Caco-2 (cell line): ENCODE measurements around the gene ASB15. TPM values are rescaled to one million over a fixed set of nuclear protein-coding genes. Genes with fewer than 3 reads are reported as not detected.

Experiments used
- BruUV-seq: library from RNA; stranded (reverse); fragments of 400-500 nt; replicated peaks from 2 replicates; lab custom pipeline; 2021; lab: Mats Ljungman, UMichigan
- CTCF ChIA-PET: fragments of 300-600 bp; sonication (Branson Sonifier 250); formaldehyde crosslinking; loops from one replicate; lab custom pipeline; 2022; ENCODE audit warnings: antibody characterized with exemption; lab: Charles Lee
- POLR2A ChIA-PET: fragments of 300-600 bp; sonication (Branson Sonifier 250); formaldehyde crosslinking; loops from one replicate; lab custom pipeline; 2022; ENCODE audit warnings: antibody characterized with exemption; lab: Charles Lee
- DNase-seq, 2 experiments: peaks; one replicate each; pipeline versions ENCODE4 v3.0.0 to v3.0.0-alpha.2; 2020 to 2022
- H3K27me3 ChIP-seq: replicated peaks from 2 replicates; pipeline ENCODE4 v1.6.0; 2011; ENCODE audit warnings: low read length; ENCODE audit not compliant: control insufficient read depth, insufficient read depth
- H3K36me3 ChIP-seq: 2 replicates; pipeline ENCODE4 v1.5.1; 2011; ENCODE audit warnings: low read length; ENCODE audit not compliant: control insufficient read depth, insufficient read depth
- H3K4me1 ChIP-seq: fragments of 250-450 bp; sonication (Bioruptor Pico); 2 replicates; pipeline ENCODE4 v1.5.1; 2020; ENCODE audit warnings: mild to moderate bottlenecking
- H3K4me3 ChIP-seq: 2 replicates; pipeline ENCODE4 v1.5.1; 2011; ENCODE audit warnings: low read depth, mild to moderate bottlenecking, control low read depth, low read length
- H3K9me3 ChIP-seq: fragments of 250-450 bp; sonication (Bioruptor Pico); 2 replicates; pipeline ENCODE4 v1.5.1; 2020; ENCODE audit warnings: mild to moderate bottlenecking, moderate library complexity
- H3K27ac Mint-ChIP-seq: one replicate; pipeline ENCODE4 v1.8.0; 2022; ENCODE audit warnings: mixed read lengths; ENCODE audit not compliant: unreplicated experiment
- H3K27me3 Mint-ChIP-seq: one replicate; pipeline ENCODE4 v1.8.0; 2022; ENCODE audit warnings: mixed read lengths; ENCODE audit not compliant: insufficient read depth, unreplicated experiment
- H3K36me3 Mint-ChIP-seq: one replicate; pipeline ENCODE4 v1.8.0; 2022; ENCODE audit warnings: mild to moderate bottlenecking, mixed read lengths; ENCODE audit not compliant: insufficient read depth, unreplicated experiment
- H3K4me1 Mint-ChIP-seq: one replicate; pipeline ENCODE4 v1.8.0; 2022; ENCODE audit warnings: low read depth, mixed read lengths; ENCODE audit not compliant: unreplicated experiment
- H3K4me3 Mint-ChIP-seq: one replicate; pipeline ENCODE4 v1.8.0; 2022; ENCODE audit warnings: mild to moderate bottlenecking, moderate library complexity, mixed read lengths; ENCODE audit not compliant: unreplicated experiment
- H3K9me3 Mint-ChIP-seq: one replicate; pipeline ENCODE4 v1.8.0; 2022; ENCODE audit warnings: mixed read lengths; ENCODE audit not compliant: unreplicated experiment
- CTCF ChIP-seq, 2 experiments: fragments of 200-600 bp in 1 of 2; IDR thresholded peaks; 1 replicate in 1 of 2; 2 replicates in 1 of 2; pipeline versions ENCODE4 v1.5.1 to v1.8.0; 2011 to 2022; ENCODE audit warnings: antibody characterized with exemption in 1 of 2, control low read depth in 1 of 2, inconsistent platforms in 1 of 2, low read depth in 1 of 2, low read length in 1 of 2, mild to moderate bottlenecking in 1 of 2, moderate library complexity in 1 of 2; ENCODE audit not compliant: insufficient read depth in 1 of 2, severe bottlenecking in 1 of 2, unreplicated experiment in 1 of 2
- intact Hi-C: fragments of 100-400 bp; cut with micrococcal nuclease; formaldehyde crosslinking; loops from one replicate; pipeline ENCODE4 v1.10.0; 2022; ENCODE audit not compliant: unreplicated experiment
- total RNA-seq: library from RNA; stranded (reverse); gene quantifications from 2 replicates; pipeline ENCODE4 v1.2.3, GENCODE V29; 2022

ASB15 gene
- total RNA-seq, 1 experiment from 2014 or later = not detected

GRCh38 chr7:123666492-123666891 lies 64.9 kb downstream of the ASB15 start:
- POLR2A ChIA-PET = no interaction called here
- H3K4me1 ChIP-seq = no peaks in the 10 kb centered on the region
- no peaks in the 10 kb centered on the region for H3K27me3 Mint-ChIP-seq
- CTCF ChIA-PET = interaction anchor here (1.0 kb wide), 1 partner anchor 16 kb away, joined by 3 read pairs; no protein-coding TSS in a partner anchor
- intact Hi-C loops = no loop called here
- H3K4me3 ChIP-seq = no peak overlapping the region
- H3K4me3 Mint-ChIP-seq = no peak overlapping the region
- no peak overlapping the region for H3K27ac Mint-ChIP-seq
- H3K9me3 Mint-ChIP-seq = no peaks in the 10 kb centered on the region
- H3K27me3 ChIP-seq = no peaks in the 10 kb centered on the region
- no peaks in the 10 kb centered on the region for H3K36me3 ChIP-seq
- no peaks in the 10 kb centered on the region for H3K9me3 ChIP-seq
- TF ChIP-seq CTCF (IDR thresholded peaks at IDR 0.05; ENCODE audit: insufficient read depth in 1 of 2, low read depth in 1 of 2, low read length in 1 of 2, severe bottlenecking in 1 of 2, unreplicated experiment in 1 of 2) = no peak
- no peak for DNase-seq
- BruUV-seq = no TSS peak
- peaks cover 6% of the 10 kb centered on the region for H3K4me1 Mint-ChIP-seq
- H3K36me3 Mint-ChIP-seq = peaks cover 7% of the 10 kb centered on the region

GRCh38 chr7:123669485-123669884 lies 67.9 kb downstream of the ASB15 start:
- Mint-ChIP-seq H3K27me3 (no peaks in the 10 kb centered on the region), H3K4me3 (no peak overlapping the region), H3K36me3 (peaks cover 10% of the 10 kb centered on the region), H3K9me3 (no peaks in the 10 kb centered on the region), H3K27ac (no peak overlapping the region), H3K4me1 (peaks cover 6% of the 10 kb centered on the region)
- ChIA-PET CTCF (no interaction called here), POLR2A (no interaction called here)
- no peak for TF ChIP-seq CTCF (IDR thresholded peaks at IDR 0.05; ENCODE audit: insufficient read depth in 1 of 2, low read depth in 1 of 2, low read length in 1 of 2, severe bottlenecking in 1 of 2, unreplicated experiment in 1 of 2)
- H3K27me3 ChIP-seq = no peaks in the 10 kb centered on the region
- no peaks in the 10 kb centered on the region for H3K9me3 ChIP-seq
- no TSS peak for BruUV-seq
- H3K36me3 ChIP-seq = no peaks in the 10 kb centered on the region
- no peaks in the 10 kb centered on the region for H3K4me1 ChIP-seq
- DNase-seq = no peak
- H3K4me3 ChIP-seq = no peak overlapping the region
- intact Hi-C loops = no loop called here

- no peak for TF ChIP-seq CTCF (IDR thresholded peaks at IDR 0.05; ENCODE audit: insufficient read depth in 1 of 2, low read depth in 1 of 2, low read length in 1 of 2, severe bottlenecking in 1 of 2, unreplicated experiment in 1 of 2)
- H3K36me3 ChIP-seq = no peaks in the 10 kb centered on the region
- ChIA-PET POLR2A (no interaction called here), CTCF (no interaction called here)
- H3K4me1 Mint-ChIP-seq = peaks cover 6% of the 10 kb centered on the region
- no peak overlapping the region for H3K4me3 ChIP-seq
- H3K36me3 Mint-ChIP-seq = peaks cover 13% of the 10 kb centered on the region
- BruUV-seq = no TSS peak
- no peaks in the 10 kb centered on the region for H3K27me3 Mint-ChIP-seq
- no peaks in the 10 kb centered on the region for H3K9me3 ChIP-seq
- H3K9me3 Mint-ChIP-seq = no peaks in the 10 kb centered on the region
- no peaks in the 10 kb centered on the region for H3K4me1 ChIP-seq
- no peaks in the 10 kb centered on the region for H3K27me3 ChIP-seq
- intact Hi-C loops = no loop called here
- H3K27ac Mint-ChIP-seq = no peak overlapping the region
- H3K4me3 Mint-ChIP-seq = no peak overlapping the region
- no peak for DNase-seq
Observed at GRCh38 chr7:123673137-123673732, 71.6 kb downstream of the ASB15 start.
